NT2/D1 (cell line): Measurements from ENCODE around the gene NR3C2.

Source experiments
- DNase-seq: peaks from one replicate; pipeline ENCODE4 v3.0.0-alpha.2; 2011; ENCODE audit warnings: low read depth, low spot score
- H3K27me3 ChIP-seq: 2 replicates; pipeline ENCODE4 v1.6.0; 2011; ENCODE audit warnings: mild to moderate bottlenecking; ENCODE audit not compliant: insufficient read length, insufficient read depth
- H3K36me3 ChIP-seq: 2 replicates; pipeline ENCODE4 v1.6.1; 2011; ENCODE audit warnings: mild to moderate bottlenecking, low read length, mixed read lengths; ENCODE audit not compliant: insufficient read depth, insufficient read length
- H3K4me1 ChIP-seq: 2 replicates; pipeline ENCODE4 v1.5.1; 2011; ENCODE audit not compliant: insufficient read depth, insufficient read length
- H3K4me3 ChIP-seq: 2 replicates; pipeline ENCODE4 v1.5.1; 2011; ENCODE audit warnings: low read depth; ENCODE audit not compliant: insufficient read length
- H3K9ac ChIP-seq: 2 replicates; pipeline ENCODE4 v1.6.0; 2011; ENCODE audit warnings: low read depth; ENCODE audit not compliant: insufficient read length
- H3K9me3 ChIP-seq: 2 replicates; pipeline ENCODE4 v1.5.1; 2011; ENCODE audit warnings: mild to moderate bottlenecking, low read length; ENCODE audit not compliant: insufficient read depth
- SUZ12 ChIP-seq: IDR thresholded peaks from 2 replicates; pipeline ENCODE4 v1.6.1; 2011; ENCODE audit not compliant: insufficient read length, insufficient read depth; ENCODE audit errors: extremely low read depth
- YY1 ChIP-seq: IDR thresholded peaks from 2 replicates; pipeline ENCODE4 v1.6.1; 2011; ENCODE audit not compliant: insufficient read length, insufficient read depth
- ZNF274 ChIP-seq: IDR thresholded peaks from 2 replicates; pipeline ENCODE4 v1.6.1; 2011; ENCODE audit warnings: mild to moderate bottlenecking, low read depth, low read length

Gene NR3C2

DNA sequence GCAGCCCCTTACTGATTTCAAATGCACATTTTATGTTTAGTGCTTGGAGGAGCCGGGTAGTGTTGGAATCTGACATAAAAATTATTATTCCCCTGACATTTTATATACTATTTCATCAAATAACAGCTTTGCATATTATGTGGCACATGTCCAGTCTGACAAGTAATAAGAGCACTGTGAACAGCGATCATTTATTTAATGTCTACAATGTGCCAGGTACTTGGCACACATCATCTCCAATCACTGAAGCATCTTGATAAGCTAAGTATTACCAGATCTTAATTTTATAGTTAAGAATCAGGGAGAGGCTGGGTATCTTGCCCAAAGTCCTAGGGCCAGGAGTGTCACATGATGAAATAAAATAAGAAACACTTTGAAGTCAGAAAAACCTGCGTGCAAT lies 197.2 kb downstream of the NR3C2 start:
- H3K4me3 ChIP-seq = no peak overlapping the region
- no peaks in the 10 kb centered on the region for H3K4me1 ChIP-seq
- H3K27me3 ChIP-seq = no peaks in the 10 kb centered on the region
- no peaks in the 10 kb centered on the region for H3K9me3 ChIP-seq
- no peaks in the 10 kb centered on the region for H3K36me3 ChIP-seq
- no peak for TF ChIP-seq SUZ12
- TF ChIP-seq YY1 = no peak
- TF ChIP-seq ZNF274 = no peak
- no peak for DNase-seq
- H3K9ac ChIP-seq = no peak overlapping the region

GRCh38 chr4:148243837-148244236 lies 198.4 kb downstream of the NR3C2 start:
- Histone ChIP-seq H3K9ac (no peak overlapping the region), H3K27me3 (no peaks in the 10 kb centered on the region), H3K4me3 (no peak overlapping the region), H3K36me3 (no peaks in the 10 kb centered on the region), H3K4me1 (no peaks in the 10 kb centered on the region), H3K9me3 (no peaks in the 10 kb centered on the region)
- no peak for DNase-seq
- TF ChIP-seq YY1 = no peak
- TF ChIP-seq ZNF274 = no peak
- TF ChIP-seq SUZ12 = no peak

GRCh38 chr4:148240241-148240640 lies 202.0 kb downstream of the NR3C2 start:
- no peaks in the 10 kb centered on the region for H3K4me1 ChIP-seq
- H3K9ac ChIP-seq = no peak overlapping the region
- TF ChIP-seq YY1 = no peak
- H3K4me3 ChIP-seq = no peak overlapping the region
- no peak for DNase-seq
- H3K27me3 ChIP-seq = no peaks in the 10 kb centered on the region
- H3K36me3 ChIP-seq = no peaks in the 10 kb centered on the region
- H3K9me3 ChIP-seq = no peaks in the 10 kb centered on the region

- no peaks in the 10 kb centered on the region for H3K4me1 ChIP-seq
- H3K9me3 ChIP-seq = no peaks in the 10 kb centered on the region
- H3K9ac ChIP-seq = no peak overlapping the region
- no peak for TF ChIP-seq SUZ12
- no peak for TF ChIP-seq ZNF274
- no peak for TF ChIP-seq YY1
- H3K4me3 ChIP-seq = no peak overlapping the region
- no peak for DNase-seq
- H3K27me3 ChIP-seq = no peaks in the 10 kb centered on the region
- no peaks in the 10 kb centered on the region for H3K36me3 ChIP-seq
These were observed 202.7 kb downstream of the NR3C2 start for GRCh38 chr4:148239494-148239985.

GRCh38 chr4:148238811-148239493 lies 203.3 kb downstream of the NR3C2 start:
- H3K4me3 ChIP-seq = no peak overlapping the region
- H3K9ac ChIP-seq = no peak overlapping the region
- H3K4me1 ChIP-seq = no peaks in the 10 kb centered on the region
- H3K27me3 ChIP-seq = no peaks in the 10 kb centered on the region
- TF ChIP-seq YY1 (no peak), ZNF274 (no peak), SUZ12 (no peak)
- H3K36me3 ChIP-seq = no peaks in the 10 kb centered on the region
- DNase-seq = no peak
- no peaks in the 10 kb centered on the region for H3K9me3 ChIP-seq

- Histone ChIP-seq H3K9me3 (no peaks in the 10 kb centered on the region), H3K9ac (no peak overlapping the region), H3K4me1 (no peaks in the 10 kb centered on the region), H3K36me3 (no peaks in the 10 kb centered on the region), H3K4me3 (no peak overlapping the region), H3K27me3 (no peaks in the 10 kb centered on the region)
- no peak for DNase-seq
- TF ChIP-seq YY1 (no peak), SUZ12 (no peak), ZNF274 (no peak)
These were observed 204.1 kb downstream of the NR3C2 start for GRCh38 chr4:148238086-148238485.

DNA sequence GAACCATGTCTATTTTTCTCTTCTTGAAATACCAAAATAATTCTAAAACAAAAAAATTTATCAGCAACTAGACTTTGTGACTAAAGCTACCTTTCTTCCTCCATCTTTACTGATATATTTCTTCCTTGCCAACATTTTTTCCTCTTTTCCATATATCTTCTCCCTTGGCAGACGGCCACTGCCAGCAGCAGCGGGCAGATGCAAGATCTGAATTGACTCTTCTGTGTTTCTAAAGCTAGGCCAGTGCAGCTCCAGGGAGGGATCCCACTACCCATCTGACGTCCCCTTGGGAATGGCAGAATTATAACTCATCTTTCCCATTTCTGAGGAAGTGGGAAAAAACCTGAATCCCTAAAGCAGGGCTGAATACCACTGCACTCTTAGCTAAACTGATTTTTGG lies 206.4 kb downstream of the NR3C2 start:
- Histone ChIP-seq H3K4me1 (no peaks in the 10 kb centered on the region), H3K27me3 (no peaks in the 10 kb centered on the region), H3K4me3 (no peak overlapping the region), H3K9ac (no peak overlapping the region), H3K9me3 (no peaks in the 10 kb centered on the region), H3K36me3 (no peaks in the 10 kb centered on the region)
- DNase-seq = no peak
- TF ChIP-seq SUZ12 (no peak), ZNF274 (no peak), YY1 (no peak)

DNA sequence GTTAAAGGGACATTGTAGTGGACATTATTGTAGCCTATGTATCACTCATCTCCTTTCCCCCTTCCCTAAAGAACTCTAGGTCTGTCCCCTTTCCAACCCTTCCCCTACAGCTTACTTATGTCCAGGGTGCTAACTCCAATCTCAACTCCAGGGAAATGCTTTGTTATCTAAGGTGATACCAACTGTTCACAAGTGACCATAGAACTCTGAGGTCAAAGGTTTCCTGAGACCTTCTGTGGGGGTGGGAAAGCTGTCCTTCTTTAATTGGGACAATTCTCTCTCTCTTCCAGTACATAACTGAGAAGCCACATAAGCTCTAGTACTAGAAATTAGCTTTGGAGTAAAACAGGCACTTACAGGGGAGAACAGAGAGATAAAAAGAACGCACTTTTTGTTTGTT lies 212.4 kb downstream of the NR3C2 start:
- no peaks in the 10 kb centered on the region for H3K4me1 ChIP-seq
- no peak for DNase-seq
- no peaks in the 10 kb centered on the region for H3K36me3 ChIP-seq
- TF ChIP-seq ZNF274 (no peak), YY1 (no peak), SUZ12 (no peak)
- no peaks in the 10 kb centered on the region for H3K27me3 ChIP-seq
- no peak overlapping the region for H3K4me3 ChIP-seq
- no peaks in the 10 kb centered on the region for H3K9me3 ChIP-seq
- H3K9ac ChIP-seq = no peak overlapping the region
